Testis (tissue), 2 donors: ENCODE results near the gene NHSL2.

Experiments
- POLR2A ChIP-seq: fragments of 450-650 bp; IDR thresholded peaks from one replicate; pipeline ENCODE4 v1.6.1; 2017; ENCODE audit warnings: antibody characterized with exemption, mild to moderate bottlenecking, moderate library complexity
- TF ChIP-seq, protein P1 (sequence below), 3 experiments: fragments of 450-650 bp in 2 of 3; fragments of 200-600 bp in 1 of 3; sonication (generic) in 1 of 3; IDR thresholded peaks; one replicate each; pipeline ENCODE4 v1.5.1; 2016 to 2019; ENCODE audit warnings: antibody characterized with exemption in 3 of 3, mild to moderate bottlenecking in 2 of 3, moderate library complexity in 1 of 3

- TF ChIP-seq, protein P1, sequence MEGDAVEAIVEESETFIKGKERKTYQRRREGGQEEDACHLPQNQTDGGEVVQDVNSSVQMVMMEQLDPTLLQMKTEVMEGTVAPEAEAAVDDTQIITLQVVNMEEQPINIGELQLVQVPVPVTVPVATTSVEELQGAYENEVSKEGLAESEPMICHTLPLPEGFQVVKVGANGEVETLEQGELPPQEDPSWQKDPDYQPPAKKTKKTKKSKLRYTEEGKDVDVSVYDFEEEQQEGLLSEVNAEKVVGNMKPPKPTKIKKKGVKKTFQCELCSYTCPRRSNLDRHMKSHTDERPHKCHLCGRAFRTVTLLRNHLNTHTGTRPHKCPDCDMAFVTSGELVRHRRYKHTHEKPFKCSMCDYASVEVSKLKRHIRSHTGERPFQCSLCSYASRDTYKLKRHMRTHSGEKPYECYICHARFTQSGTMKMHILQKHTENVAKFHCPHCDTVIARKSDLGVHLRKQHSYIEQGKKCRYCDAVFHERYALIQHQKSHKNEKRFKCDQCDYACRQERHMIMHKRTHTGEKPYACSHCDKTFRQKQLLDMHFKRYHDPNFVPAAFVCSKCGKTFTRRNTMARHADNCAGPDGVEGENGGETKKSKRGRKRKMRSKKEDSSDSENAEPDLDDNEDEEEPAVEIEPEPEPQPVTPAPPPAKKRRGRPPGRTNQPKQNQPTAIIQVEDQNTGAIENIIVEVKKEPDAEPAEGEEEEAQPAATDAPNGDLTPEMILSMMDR (IDR thresholded peaks at IDR 0.05), result no peak
- no peak for TF ChIP-seq POLR2A
Observed at GRCh38 chrX:72086995-72087394, 176.3 kb downstream of the NHSL2 start.
